ENCODE results near the gene SLC4A1AP.
A peak's percentile ranks its signal among the peaks of the same experiment; 100 is the strongest.

- TF ChIP-seq CTCF (IDR thresholded peaks at IDR 0.05), result peak in 1 of 3 experiments; percentile 9
- peak; percentile 30 for TF ChIP-seq POLR2A (IDR thresholded peaks at IDR 0.05; ENCODE audit: low read depth)
Measured at GRCh38 chr2:27663285-27664153, at the start of gene SLC4A1AP, which contains the start of gene SUPT7L.

Data from esophagus muscularis mucosa (tissue), 3 donors.